ENCODE measurements around the gene LCE2B.
"Not testable (repeated sequence)": the region's sequence is repeated elsewhere in the genome, so short reads cannot be mapped to it uniquely, and the experiment has no call there.

The LCE2B gene
- 0 reads per million in 3 experiments for total RNA-seq

DNA sequence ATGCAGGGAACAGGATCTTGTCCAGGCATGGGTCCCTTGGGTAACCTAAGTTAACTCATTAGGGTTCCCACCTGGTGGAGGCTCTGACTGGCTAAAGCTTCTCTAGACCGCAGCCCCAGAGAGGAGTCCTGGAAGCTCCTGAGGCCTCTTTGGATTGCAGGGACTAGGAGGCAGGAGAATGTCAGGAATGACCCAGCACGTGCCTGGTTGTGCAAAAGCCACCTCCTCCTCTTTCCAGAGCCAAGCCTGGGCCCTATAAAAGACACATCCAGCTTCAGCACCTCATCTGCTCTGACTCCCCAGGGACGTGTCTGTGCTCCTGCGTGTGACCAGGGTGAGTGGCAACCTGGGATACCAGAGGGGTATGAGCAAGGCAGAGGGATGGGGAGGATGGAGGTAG is at the start of gene LCE2B:
TSS of gene LCE2B (plus strand) at position 301 of the 400 bp plus-strand sequence. CDS start 721 bp downstream, outside the sequence.
- DNase-seq, result not testable (repeated sequence)

DNA sequence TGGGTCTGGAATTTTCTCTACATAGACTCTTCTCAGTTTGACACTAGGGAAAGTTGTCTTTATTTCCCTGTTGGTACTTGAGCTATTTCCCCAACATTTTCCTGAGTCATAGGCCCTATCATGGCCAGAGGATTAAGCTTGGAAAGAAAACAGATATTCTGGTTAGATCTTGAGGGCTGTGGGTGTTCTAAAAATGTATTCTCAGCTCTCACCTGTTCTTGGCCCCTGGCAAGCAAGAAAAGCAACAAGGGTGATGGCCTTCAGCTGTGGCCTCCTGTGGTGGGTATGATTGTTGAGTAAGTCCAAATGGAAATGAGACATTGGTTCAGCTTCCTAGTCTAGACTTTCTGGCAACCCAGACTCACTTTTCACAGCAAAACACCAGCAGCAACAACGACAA is 45.6 kb upstream of the LCE2B start:
- DNase-seq, result no peak

GRCh38 chr1:152643945-152644344 is 42.0 kb upstream of the LCE2B start:
- no peak for DNase-seq

GRCh38 chr1:152645146-152645545 is 40.8 kb upstream of the LCE2B start:
- no peak for DNase-seq

DNA sequence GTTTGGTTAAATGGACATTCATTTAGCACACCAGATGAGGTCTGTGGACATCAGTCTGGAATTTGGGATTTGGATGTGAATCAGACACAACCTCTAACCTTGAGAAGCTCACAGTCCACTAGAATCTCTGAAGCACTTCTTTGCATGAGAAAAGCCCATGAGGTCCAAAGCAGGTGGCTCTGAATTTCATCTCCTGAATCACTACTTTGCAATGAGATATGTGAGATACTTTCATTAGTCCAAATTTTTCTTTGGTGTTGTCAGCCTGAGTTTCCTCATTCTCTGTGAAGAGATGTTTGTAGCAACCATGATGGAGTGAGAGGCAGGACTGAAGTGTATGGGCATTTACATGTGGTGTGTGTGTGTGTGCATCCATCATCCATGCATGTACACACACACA is 39.3 kb upstream of the LCE2B start:
- no peak for DNase-seq

DNA sequence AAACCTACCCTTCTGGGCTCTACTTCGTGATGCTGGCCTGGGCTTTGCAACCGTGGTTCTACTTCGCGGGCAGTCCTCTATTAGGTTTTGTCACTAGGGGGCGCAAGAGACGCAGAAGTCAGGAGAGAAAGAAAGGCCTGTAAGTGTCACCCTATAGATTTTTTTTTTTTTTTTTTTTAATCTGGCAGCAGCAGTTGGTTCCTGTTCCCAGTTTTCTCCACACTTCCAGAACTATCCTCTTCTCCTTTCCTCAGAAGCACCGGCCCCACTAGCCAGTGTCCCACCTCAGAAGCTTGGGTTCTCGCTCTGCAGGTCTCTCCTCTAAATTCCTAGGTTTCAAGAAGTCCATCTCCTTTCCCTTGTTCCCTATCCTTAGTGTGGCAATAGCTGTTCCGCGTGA is 31.8 kb upstream of the LCE2B start:
- DNase-seq, result peak; percentile 3

- no peak for DNase-seq
Observed at GRCh38 chr1:152656459-152656858, 29.5 kb upstream of the LCE2B start.

GRCh38 chr1:152657677-152658076 is 28.2 kb upstream of the LCE2B start:
- no peak for DNase-seq

DNA sequence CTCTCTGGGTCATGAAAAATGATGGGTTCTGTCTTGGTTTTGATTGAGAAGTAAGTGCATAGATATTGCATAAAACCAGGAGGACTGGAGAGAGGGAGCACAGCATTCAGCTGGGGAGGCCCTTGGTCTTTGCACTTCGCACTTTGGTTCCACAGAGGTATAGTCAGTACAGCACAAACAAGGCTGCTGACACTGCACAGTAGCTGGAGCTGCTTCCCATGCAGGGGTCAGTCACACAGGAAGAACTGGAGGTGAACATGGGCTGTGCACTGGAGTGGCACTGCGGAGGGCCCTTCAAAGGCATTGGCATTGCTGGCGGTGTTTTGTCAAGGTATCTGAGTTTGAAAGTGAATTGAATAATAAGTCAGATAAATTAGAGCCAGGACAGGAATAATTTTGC is 27.3 kb upstream of the LCE2B start:
- no peak for DNase-seq

DNA sequence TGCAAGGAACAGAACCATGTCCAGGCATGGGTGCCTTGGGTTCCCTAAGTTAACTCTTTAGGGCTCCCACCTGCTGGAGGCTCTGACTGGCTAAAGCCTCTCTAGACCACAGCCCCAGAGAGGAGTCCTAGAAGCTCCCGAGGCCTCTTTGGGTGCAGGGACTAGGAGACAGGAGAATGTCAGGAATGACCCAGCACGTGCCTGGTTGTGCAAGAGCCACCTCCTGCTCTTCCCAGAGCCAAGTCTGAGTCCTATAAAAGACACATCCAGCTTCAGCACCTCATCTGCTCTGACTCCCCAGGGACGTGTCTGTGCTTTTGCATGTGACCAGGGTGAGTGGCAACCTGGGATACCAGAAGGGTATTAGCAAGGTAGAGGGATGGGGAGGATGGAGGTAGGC is 22.8 kb upstream of the LCE2B start, which contains the start of gene LCE2D:
TSS of gene LCE2D (plus strand) at position 283 of the 400 bp plus-strand sequence. CDS start 726 bp downstream, outside the sequence.
- DNase-seq, result no peak

GRCh38 chr1:152666171-152666570 is 19.8 kb upstream of the LCE2B start:
- not testable (repeated sequence) for DNase-seq

DNA sequence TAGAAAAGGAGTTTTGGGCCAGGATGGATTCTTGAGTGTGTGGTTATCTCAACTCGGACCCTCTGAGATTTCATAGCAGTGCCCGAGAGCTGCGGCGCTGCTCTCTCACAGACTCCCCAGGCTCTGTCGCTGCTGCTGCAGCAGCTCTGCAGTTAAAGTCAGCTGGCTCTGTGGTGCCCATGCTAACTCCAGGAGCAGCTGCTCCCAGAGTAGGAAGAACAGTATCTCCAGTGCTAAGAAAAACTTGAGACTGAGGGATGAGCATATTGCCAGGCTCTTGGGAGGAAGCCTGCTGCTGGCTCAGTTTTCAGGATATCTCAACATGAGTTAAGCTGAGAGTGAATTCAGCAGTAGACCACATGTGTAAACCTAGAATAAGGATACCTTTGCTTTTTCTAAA is 18.3 kb upstream of the LCE2B start:
- no peak for DNase-seq

GRCh38 chr1:152673016-152673415 is 12.9 kb upstream of the LCE2B start:
- DNase-seq, result no peak

DNA sequence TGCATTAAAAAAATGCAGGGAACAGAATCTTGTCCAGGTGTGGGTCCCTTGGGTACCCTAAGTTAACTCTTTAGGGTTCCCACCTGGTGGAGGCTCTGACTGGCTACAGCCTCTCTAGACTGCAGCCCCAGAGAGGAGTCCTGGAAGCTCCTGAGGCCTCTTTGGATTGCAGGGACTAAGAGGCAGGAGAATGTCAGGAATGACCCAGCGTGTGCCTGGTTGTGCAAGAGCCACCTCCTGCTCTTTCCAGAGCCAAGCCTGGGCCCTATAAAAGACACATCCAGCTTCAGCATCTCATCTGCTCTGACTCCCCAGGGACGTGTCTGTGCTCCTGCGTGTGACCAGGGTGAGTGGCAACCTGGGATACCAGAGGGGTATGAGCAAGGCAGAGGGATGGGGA is 10.9 kb upstream of the LCE2B start, which contains the start of gene LCE2C:
TSS of gene LCE2C (plus strand) at position 297 of the 400 bp plus-strand sequence. CDS start 737 bp downstream, outside the sequence.
- not testable (repeated sequence) for DNase-seq

- no peak for DNase-seq
Observed at GRCh38 chr1:152679459-152679858, 6.5 kb upstream of the LCE2B start.

- DNase-seq, result no peak
Observed at GRCh38 chr1:152681616-152682015, 4.3 kb upstream of the LCE2B start.

DNA sequence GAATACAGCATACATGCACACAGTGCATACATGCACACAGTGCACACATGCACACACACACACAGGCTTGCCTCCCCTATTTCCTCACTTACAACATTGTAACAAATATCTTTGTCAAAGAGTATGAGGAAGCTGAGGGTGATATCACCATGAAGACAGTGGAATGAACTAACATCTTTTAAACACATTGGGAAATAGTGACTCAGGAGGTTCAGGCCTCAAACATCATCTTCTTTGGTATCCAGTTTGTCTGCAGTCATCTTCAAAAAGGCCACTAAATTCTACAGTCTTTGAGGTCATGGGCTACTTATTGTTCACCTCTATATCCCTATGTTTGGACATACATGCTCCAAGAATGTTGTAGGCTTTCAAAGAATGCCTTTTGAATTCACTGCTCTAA is 2.1 kb upstream of the LCE2B start:
- DNase-seq, result no peak

- DNase-seq, result no peak
Observed at GRCh38 chr1:152697701-152698600, 12.0 kb downstream of the LCE2B start, which contains the start of gene LCE2A. Gene LCE2A (plus strand): TSS chr1:152698345. CDS start chr1:152698902, 557 bp downstream.

- DNase-seq, result no peak
Observed at GRCh38 chr1:152699746-152700145, 13.8 kb downstream of the LCE2B start.

- no peak for DNase-seq
Observed at GRCh38 chr1:152707860-152708259, 21.9 kb downstream of the LCE2B start, which contains the start of gene LCE4A. Gene LCE4A (plus strand): TSS chr1:152708160. CDS start chr1:152709076, 916 bp downstream.

GRCh38 chr1:152718238-152718637 is 32.3 kb downstream of the LCE2B start:
- no peak for DNase-seq

GRCh38 chr1:152725261-152725660 is 39.3 kb downstream of the LCE2B start:
- no peak for DNase-seq

GRCh38 chr1:152728986-152729385 is 43.1 kb downstream of the LCE2B start:
- DNase-seq, result no peak

GRCh38 chr1:152735648-152736047 is 49.7 kb downstream of the LCE2B start:
- no peak for DNase-seq
